H1 (cell line): ENCODE results near the gene TEKT1. TPM values are rescaled to one million over a fixed set of nuclear protein-coding genes. Genes with fewer than 3 reads are reported as not detected.

Experiments
- ASH2L ChIP-seq: fragments of 200-600, 300-600 bp; sonication (generic); IDR thresholded peaks from one replicate; pipeline ENCODE4 v1.7.1; 2017; ENCODE audit warnings: low read length
- BRCA1 ChIP-seq: IDR thresholded peaks from 2 replicates; pipeline ENCODE4 v1.6.1; 2012; ENCODE audit warnings: low read depth, low read length, improper control_type of control experiment
- CBX8 ChIP-seq: fragments of 300-800, 300-1000 bp; sonication (generic); IDR thresholded peaks from 2 replicates; pipeline ENCODE4 v1.7.1; 2016; ENCODE audit warnings: low read depth, low read length, borderline replicate concordance
- SIX5 ChIP-seq: IDR thresholded peaks from 2 replicates; pipeline ENCODE4 v1.6.1; 2011; ENCODE audit warnings: mild to moderate bottlenecking, low read depth, low read length
- SUZ12 ChIP-seq: fragments of 200-600 bp; sonication (generic); IDR thresholded peaks from 2 replicates; pipeline ENCODE4 v1.6.1; 2012; ENCODE audit warnings: mild to moderate bottlenecking, inconsistent platforms, low read length, moderate library complexity, mixed read lengths
- polyA plus RNA-seq, 7 experiments: library from polyadenylated mRNA; depleted of rRNA in 3 of 7; stranded (reverse) in 5 of 7; unstranded in 2 of 7; fragments of >200 nt in 5 of 7; fragments of 200-250 nt in 2 of 7; gene quantifications; 1 replicate in 5 of 7; 2 replicates in 1 of 7; 4 replicates in 1 of 7; pipeline versions ENCODE4 v1.2.1 to v1.2.3, GENCODE V29; 2011 to 2013; ENCODE audit warnings: missing spikeins in 2 of 7, mixed read lengths in 2 of 7
- total RNA-seq: library from RNA; stranded (reverse); fragmentation: NEBNext Ultra II Directional; extraction: Animal tissue kit (Norgen Biotek cat#: 25700); gene quantifications from 2 replicates; pipeline ENCODE4 v1.2.1, GENCODE V29; 2021
- TF ChIP-seq, protein P1 (sequence below): fragments of 300-600 bp; sonication (generic); IDR thresholded peaks from 2 replicates; pipeline ENCODE4 v1.7.1; 2012; ENCODE audit warnings: low read length, moderate library complexity, mild to moderate bottlenecking, inconsistent platforms; ENCODE audit not compliant: insufficient replicate concordance
- TF ChIP-seq, protein P2 (sequence below), 3 experiments: IDR thresholded peaks; 1 replicate in 2 of 3; 2 replicates in 1 of 3; pipeline versions ENCODE4 v1.5.1 to v1.6.1; 2011; ENCODE audit warnings: low read length in 3 of 3, mild to moderate bottlenecking in 3 of 3, inconsistent platforms in 2 of 3, low read depth in 1 of 3, moderate library complexity in 1 of 3; ENCODE audit not compliant: insufficient read depth in 1 of 3; ENCODE audit errors: control extremely low read depth in 1 of 3

The TEKT1 gene
- total and polyA plus RNA-seq, 2 of the 8 experiments (the other 6 are each of a cell fraction or from before 2014, with no cell fraction given), result not detected

DNA sequence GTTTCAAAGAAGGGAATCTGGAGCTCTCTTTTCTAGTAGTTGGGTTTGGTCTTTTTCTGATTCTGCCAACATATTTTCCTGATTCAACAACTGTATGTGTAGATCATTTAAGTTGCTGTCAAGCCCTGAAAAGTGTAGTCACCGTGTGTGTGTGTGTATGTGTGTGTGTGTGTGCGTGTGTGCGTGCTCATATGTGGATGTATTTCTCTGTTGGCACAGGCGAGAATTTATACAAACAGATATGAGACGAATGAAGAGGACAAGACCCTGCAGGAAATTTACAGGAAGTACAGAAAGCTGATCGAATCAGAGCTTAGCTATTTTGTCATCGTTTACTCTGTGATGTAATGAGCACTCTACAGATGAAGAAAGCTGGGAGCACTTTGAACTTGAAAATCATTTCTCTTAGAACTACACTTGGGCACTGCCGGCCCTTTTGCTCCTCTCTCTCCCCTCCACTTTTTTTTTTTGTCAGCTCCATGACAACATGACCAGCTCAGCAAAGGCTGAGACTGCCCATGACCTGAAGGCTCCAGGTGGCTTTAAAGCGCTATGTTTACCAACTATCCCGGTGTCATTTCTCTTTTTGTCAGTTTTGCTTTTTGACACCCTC is 44.3 kb downstream of the TEKT1 start (continued):
- TF ChIP-seq, protein P1, sequence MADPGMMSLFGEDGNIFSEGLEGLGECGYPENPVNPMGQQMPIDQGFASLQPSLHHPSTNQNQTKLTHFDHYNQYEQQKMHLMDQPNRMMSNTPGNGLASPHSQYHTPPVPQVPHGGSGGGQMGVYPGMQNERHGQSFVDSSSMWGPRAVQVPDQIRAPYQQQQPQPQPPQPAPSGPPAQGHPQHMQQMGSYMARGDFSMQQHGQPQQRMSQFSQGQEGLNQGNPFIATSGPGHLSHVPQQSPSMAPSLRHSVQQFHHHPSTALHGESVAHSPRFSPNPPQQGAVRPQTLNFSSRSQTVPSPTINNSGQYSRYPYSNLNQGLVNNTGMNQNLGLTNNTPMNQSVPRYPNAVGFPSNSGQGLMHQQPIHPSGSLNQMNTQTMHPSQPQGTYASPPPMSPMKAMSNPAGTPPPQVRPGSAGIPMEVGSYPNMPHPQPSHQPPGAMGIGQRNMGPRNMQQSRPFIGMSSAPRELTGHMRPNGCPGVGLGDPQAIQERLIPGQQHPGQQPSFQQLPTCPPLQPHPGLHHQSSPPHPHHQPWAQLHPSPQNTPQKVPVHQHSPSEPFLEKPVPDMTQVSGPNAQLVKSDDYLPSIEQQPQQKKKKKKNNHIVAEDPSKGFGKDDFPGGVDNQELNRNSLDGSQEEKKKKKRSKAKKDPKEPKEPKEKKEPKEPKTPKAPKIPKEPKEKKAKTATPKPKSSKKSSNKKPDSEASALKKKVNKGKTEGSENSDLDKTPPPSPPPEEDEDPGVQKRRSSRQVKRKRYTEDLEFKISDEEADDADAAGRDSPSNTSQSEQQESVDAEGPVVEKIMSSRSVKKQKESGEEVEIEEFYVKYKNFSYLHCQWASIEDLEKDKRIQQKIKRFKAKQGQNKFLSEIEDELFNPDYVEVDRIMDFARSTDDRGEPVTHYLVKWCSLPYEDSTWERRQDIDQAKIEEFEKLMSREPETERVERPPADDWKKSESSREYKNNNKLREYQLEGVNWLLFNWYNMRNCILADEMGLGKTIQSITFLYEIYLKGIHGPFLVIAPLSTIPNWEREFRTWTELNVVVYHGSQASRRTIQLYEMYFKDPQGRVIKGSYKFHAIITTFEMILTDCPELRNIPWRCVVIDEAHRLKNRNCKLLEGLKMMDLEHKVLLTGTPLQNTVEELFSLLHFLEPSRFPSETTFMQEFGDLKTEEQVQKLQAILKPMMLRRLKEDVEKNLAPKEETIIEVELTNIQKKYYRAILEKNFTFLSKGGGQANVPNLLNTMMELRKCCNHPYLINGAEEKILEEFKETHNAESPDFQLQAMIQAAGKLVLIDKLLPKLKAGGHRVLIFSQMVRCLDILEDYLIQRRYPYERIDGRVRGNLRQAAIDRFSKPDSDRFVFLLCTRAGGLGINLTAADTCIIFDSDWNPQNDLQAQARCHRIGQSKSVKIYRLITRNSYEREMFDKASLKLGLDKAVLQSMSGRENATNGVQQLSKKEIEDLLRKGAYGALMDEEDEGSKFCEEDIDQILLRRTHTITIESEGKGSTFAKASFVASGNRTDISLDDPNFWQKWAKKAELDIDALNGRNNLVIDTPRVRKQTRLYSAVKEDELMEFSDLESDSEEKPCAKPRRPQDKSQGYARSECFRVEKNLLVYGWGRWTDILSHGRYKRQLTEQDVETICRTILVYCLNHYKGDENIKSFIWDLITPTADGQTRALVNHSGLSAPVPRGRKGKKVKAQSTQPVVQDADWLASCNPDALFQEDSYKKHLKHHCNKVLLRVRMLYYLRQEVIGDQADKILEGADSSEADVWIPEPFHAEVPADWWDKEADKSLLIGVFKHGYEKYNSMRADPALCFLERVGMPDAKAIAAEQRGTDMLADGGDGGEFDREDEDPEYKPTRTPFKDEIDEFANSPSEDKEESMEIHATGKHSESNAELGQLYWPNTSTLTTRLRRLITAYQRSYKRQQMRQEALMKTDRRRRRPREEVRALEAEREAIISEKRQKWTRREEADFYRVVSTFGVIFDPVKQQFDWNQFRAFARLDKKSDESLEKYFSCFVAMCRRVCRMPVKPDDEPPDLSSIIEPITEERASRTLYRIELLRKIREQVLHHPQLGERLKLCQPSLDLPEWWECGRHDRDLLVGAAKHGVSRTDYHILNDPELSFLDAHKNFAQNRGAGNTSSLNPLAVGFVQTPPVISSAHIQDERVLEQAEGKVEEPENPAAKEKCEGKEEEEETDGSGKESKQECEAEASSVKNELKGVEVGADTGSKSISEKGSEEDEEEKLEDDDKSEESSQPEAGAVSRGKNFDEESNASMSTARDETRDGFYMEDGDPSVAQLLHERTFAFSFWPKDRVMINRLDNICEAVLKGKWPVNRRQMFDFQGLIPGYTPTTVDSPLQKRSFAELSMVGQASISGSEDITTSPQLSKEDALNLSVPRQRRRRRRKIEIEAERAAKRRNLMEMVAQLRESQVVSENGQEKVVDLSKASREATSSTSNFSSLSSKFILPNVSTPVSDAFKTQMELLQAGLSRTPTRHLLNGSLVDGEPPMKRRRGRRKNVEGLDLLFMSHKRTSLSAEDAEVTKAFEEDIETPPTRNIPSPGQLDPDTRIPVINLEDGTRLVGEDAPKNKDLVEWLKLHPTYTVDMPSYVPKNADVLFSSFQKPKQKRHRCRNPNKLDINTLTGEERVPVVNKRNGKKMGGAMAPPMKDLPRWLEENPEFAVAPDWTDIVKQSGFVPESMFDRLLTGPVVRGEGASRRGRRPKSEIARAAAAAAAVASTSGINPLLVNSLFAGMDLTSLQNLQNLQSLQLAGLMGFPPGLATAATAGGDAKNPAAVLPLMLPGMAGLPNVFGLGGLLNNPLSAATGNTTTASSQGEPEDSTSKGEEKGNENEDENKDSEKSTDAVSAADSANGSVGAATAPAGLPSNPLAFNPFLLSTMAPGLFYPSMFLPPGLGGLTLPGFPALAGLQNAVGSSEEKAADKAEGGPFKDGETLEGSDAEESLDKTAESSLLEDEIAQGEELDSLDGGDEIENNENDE, result no peak
- TF ChIP-seq ASH2L, result no peak
- TF ChIP-seq SUZ12, result no peak
- no peak for TF ChIP-seq SIX5
- no peak for TF ChIP-seq CBX8
- no peak for TF ChIP-seq BRCA1
- TF ChIP-seq, protein P2, sequence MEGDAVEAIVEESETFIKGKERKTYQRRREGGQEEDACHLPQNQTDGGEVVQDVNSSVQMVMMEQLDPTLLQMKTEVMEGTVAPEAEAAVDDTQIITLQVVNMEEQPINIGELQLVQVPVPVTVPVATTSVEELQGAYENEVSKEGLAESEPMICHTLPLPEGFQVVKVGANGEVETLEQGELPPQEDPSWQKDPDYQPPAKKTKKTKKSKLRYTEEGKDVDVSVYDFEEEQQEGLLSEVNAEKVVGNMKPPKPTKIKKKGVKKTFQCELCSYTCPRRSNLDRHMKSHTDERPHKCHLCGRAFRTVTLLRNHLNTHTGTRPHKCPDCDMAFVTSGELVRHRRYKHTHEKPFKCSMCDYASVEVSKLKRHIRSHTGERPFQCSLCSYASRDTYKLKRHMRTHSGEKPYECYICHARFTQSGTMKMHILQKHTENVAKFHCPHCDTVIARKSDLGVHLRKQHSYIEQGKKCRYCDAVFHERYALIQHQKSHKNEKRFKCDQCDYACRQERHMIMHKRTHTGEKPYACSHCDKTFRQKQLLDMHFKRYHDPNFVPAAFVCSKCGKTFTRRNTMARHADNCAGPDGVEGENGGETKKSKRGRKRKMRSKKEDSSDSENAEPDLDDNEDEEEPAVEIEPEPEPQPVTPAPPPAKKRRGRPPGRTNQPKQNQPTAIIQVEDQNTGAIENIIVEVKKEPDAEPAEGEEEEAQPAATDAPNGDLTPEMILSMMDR (IDR thresholded peaks at IDR 0.05; ENCODE audit: control extremely low read depth in 1 of 3, insufficient read depth in 1 of 3, low read depth in 1 of 3, low read length in 3 of 3), result no peak
